Skeletal muscle tissue (tissue), 4 donors: ENCODE data around the gene TTC32. TPM values are rescaled to one million over a fixed set of nuclear protein-coding genes. Genes with fewer than 3 reads are reported as not detected.

ENCODE experiments used
- H3K27ac ChIP-seq: one replicate; pipeline ENCODE4 v1.7.0; 2013; ENCODE audit warnings: mild to moderate bottlenecking, low read depth, low read length, inconsistent platforms
- H3K27me3 ChIP-seq, 3 donors: one replicate each; pipeline ENCODE4 v1.7.0; 2013; ENCODE audit warnings: low read length in 3 of 3; ENCODE audit not compliant: control insufficient read depth in 3 of 3, insufficient read depth in 3 of 3
- H3K36me3 ChIP-seq, 3 donors: one replicate each; pipeline ENCODE4 v1.7.0; 2013; ENCODE audit warnings: low read length in 3 of 3; ENCODE audit not compliant: control insufficient read depth in 3 of 3, insufficient read depth in 3 of 3
- H3K4me1 ChIP-seq, 3 donors: one replicate each; pipeline ENCODE4 v1.7.0; 2013; ENCODE audit warnings: low read length in 3 of 3, mild to moderate bottlenecking in 3 of 3; ENCODE audit not compliant: control insufficient read depth in 3 of 3, insufficient read depth in 3 of 3
- H3K4me3 ChIP-seq, 3 donors: one replicate each; pipeline ENCODE4 v1.7.0; 2013; ENCODE audit warnings: low read length in 3 of 3
- H3K9ac ChIP-seq, 3 donors: one replicate each; pipeline ENCODE4 v1.7.0; 2013; ENCODE audit warnings: low read length in 3 of 3, mild to moderate bottlenecking in 3 of 3, moderate library complexity in 2 of 3, low read depth in 1 of 3
- H3K9me3 ChIP-seq, 3 donors: one replicate each; pipeline ENCODE4 v1.7.0; 2013; ENCODE audit warnings: low read length in 3 of 3; ENCODE audit not compliant: control insufficient read depth in 3 of 3
- total RNA-seq: library from RNA; depleted of rRNA; stranded (reverse); fragments of >200 nt; gene quantifications from one replicate; pipeline ENCODE4 v1.2.3, GENCODE V29; 2014
- donor health status: Osteomylitis.

Gene TTC32
- total RNA-seq, 1 donor from 2014 or later: 2.6 TPM

GRCh38 chr2:19868224-19868623 lies 33.6 kb downstream of the TTC32 start:
- H3K4me1 ChIP-seq: peaks cover 4 to 12% (median 11%) of the 10 kb centered on the region in 3 donors
- no peaks in the 10 kb centered on the region for H3K9me3 ChIP-seq
- H3K36me3 ChIP-seq: no peaks in the 10 kb centered on the region
- no peak overlapping the region for H3K9ac ChIP-seq
- H3K27me3 ChIP-seq: peaks cover 8 to 27% (median 10%) of the 10 kb centered on the region in 3 donors
- H3K27ac ChIP-seq: no peak overlapping the region
- H3K4me3 ChIP-seq: peak overlapping the region in 1 of 3 donors; percentile 56

DNA sequence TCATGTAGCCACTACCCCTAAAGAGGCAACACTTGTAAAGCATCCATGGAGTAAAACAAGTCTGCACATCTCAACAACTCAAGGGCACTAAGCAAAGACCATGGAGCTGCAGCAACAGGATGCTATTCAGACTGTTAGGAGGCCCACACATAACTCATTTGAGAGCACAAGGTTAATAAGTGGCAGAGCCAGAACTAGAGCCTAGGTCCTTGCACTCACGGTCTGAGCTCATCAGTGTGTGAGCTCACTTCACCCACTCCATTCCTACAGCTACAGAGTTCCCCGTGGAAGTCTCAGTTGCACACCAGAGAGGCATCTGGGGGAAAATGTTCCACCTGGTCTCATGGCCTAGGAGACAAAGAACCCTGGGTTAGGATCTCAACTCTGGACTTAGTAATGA lies 35.0 kb downstream of the TTC32 start:
- Histone ChIP-seq H3K27ac (no peak overlapping the region), H3K9ac (no peak overlapping the region), H3K9me3 (no peaks in the 10 kb centered on the region), H3K36me3 (no peaks in the 10 kb centered on the region), H3K27me3 (peaks cover 8 to 26% (median 10%) of the 10 kb centered on the region in 3 donors), H3K4me3 (no peak overlapping the region), H3K4me1 (peaks cover 4 to 13% (median 11%) of the 10 kb centered on the region in 3 donors)

GRCh38 chr2:19865151-19865550 lies 36.6 kb downstream of the TTC32 start:
- no peaks in the 10 kb centered on the region for H3K9me3 ChIP-seq

GRCh38 chr2:19864381-19864780 lies 37.4 kb downstream of the TTC32 start:
- no peak overlapping the region for H3K9ac ChIP-seq
- no peak overlapping the region for H3K27ac ChIP-seq
- no peak overlapping the region for H3K4me3 ChIP-seq

More at GRCh38 chr2:19865151-19865550, 36.6 kb downstream of the TTC32 start:
- Histone ChIP-seq H3K27me3 (peaks cover 8 to 17% (median 10%) of the 10 kb centered on the region in 3 donors), H3K36me3 (no peaks in the 10 kb centered on the region), H3K4me3 (no peak overlapping the region), H3K9ac (no peak overlapping the region), H3K4me1 (peaks cover 4 to 13% (median 11%) of the 10 kb centered on the region in 3 donors), H3K27ac (no peak overlapping the region)

GRCh38 chr2:19863303-19864041 lies 38.3 kb downstream of the TTC32 start:
- Histone ChIP-seq H3K27me3 (peaks cover 0 to 1% (median under 1%) of the 10 kb centered on the region in 3 donors), H3K9ac (peak overlapping the region; percentile 15 to 71 (median 51)), H3K4me1 (peaks cover 4 to 6% (median 6%) of the 10 kb centered on the region in 3 donors), H3K4me3 (peak overlapping the region in 2 of 3 donors; percentile 56 to 62), H3K27ac (no peak overlapping the region), H3K36me3 (no peaks in the 10 kb centered on the region), H3K9me3 (no peaks in the 10 kb centered on the region)

More at GRCh38 chr2:19864381-19864780, 37.4 kb downstream of the TTC32 start:
- no peaks in the 10 kb centered on the region for H3K36me3 ChIP-seq
- peaks cover 4 to 13% (median 11%) of the 10 kb centered on the region in 3 donors for H3K4me1 ChIP-seq
- H3K27me3 ChIP-seq: peaks cover 3 to 9% (median 4%) of the 10 kb centered on the region in 3 donors
- H3K9me3 ChIP-seq: no peaks in the 10 kb centered on the region

DNA sequence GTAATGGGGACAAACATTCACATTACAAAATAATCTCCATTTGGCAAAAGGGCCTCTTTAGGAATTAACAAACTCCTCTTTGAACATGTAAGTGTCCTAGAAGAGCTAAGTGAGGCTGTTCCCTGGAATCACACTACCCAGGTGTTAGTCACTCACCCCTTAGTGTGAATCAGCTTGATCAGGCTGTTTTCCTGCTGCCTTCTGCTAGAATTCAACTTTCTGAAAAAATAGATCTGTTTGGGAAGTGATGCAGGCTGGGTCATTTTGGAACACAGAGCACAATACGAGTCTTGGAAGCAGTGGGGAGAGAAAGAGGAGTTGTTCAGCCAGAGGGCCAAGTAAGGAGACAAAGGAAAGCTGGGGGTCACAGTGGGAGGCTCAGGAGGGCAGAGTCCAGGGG lies 40.0 kb downstream of the TTC32 start:
- Histone ChIP-seq H3K36me3 (no peaks in the 10 kb centered on the region), H3K9me3 (no peaks in the 10 kb centered on the region), H3K9ac (no peak overlapping the region)

DNA sequence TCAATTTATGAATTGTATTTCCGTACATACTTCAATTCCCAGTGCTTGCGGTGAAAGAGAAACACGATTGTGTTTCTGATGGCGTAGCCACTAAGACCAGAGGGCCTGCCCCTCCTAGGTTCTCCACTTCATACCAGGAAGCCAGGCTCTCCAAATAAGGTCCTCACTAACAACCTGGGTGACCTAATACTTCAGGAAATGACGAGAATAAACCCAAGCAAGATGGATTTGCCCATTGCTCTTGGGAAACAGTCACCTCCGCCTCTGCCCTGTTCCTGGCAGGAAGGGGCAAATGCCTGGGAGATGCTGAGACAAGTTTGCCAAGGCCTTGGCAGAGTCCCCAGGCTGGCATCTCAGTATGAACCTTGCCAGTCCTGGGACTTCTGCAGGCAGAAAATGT lies 41.8 kb downstream of the TTC32 start:
- Histone ChIP-seq H3K9ac (no peak overlapping the region), H3K27me3 (no peaks in the 10 kb centered on the region), H3K4me3 (no peak overlapping the region), H3K9me3 (no peaks in the 10 kb centered on the region), H3K36me3 (no peaks in the 10 kb centered on the region), H3K4me1 (peaks cover 15 to 23% (median 19%) of the 10 kb centered on the region in 3 donors), H3K27ac (no peak overlapping the region)

More for the DNA sequence above, 40.0 kb downstream of the TTC32 start:
- Histone ChIP-seq H3K4me1 (peaks cover 4 to 6% (median 6%) of the 10 kb centered on the region in 3 donors), H3K27ac (no peak overlapping the region), H3K4me3 (no peak overlapping the region), H3K27me3 (no peaks in the 10 kb centered on the region)

DNA sequence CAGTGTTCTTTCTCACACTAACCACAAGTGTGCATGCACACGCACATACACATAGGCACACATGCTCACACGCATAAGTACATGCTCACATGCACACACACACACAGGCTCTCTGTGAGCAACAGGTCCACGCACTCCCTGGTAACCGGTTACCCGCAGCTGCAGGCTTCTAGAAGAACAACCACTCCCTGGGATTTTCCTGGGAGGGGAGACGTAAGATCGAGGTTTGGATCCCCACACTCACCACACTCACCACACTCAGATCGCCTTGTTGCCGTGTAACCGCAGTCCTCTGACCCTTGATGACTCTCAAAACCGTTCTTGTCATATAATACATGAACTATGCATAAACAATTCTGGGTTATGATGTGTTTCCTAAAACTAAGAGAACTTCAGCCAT lies 42.2 kb downstream of the TTC32 start:
- Histone ChIP-seq H3K36me3 (no peaks in the 10 kb centered on the region), H3K9ac (no peak overlapping the region), H3K4me3 (no peak overlapping the region)

DNA sequence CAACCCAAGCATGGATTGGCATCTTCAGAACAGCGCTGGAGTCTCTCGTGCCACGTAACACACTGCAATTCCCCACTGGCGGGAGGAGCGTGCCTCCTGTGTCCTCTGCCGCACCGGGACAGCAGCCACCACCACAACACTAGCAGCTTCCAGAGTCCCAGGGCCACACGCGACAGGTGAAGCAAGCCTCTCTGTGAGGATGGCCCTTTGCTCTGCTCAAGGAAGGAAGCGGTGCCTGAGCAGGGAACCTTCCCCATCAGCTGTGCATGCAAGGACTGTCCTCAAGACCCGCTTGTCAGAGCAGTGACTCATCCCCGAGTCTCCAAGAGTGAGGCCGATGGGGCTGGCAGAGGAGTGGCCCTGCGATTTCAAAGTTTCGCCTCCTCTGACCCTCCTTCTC lies 44.0 kb downstream of the TTC32 start:
- Histone ChIP-seq H3K9ac (no peak overlapping the region), H3K4me1 (peaks cover 10 to 19% (median 12%) of the 10 kb centered on the region in 3 donors), H3K9me3 (no peaks in the 10 kb centered on the region), H3K27ac (no peak overlapping the region), H3K4me3 (no peak overlapping the region), H3K36me3 (no peaks in the 10 kb centered on the region), H3K27me3 (no peaks in the 10 kb centered on the region)

More for the DNA sequence above, 42.2 kb downstream of the TTC32 start:
- Histone ChIP-seq H3K4me1 (peaks cover 15 to 25% (median 19%) of the 10 kb centered on the region in 3 donors), H3K9me3 (no peaks in the 10 kb centered on the region), H3K27me3 (no peaks in the 10 kb centered on the region), H3K27ac (no peak overlapping the region)

GRCh38 chr2:19857100-19857499 lies 44.7 kb downstream of the TTC32 start:
- Histone ChIP-seq H3K9ac (no peak overlapping the region), H3K27me3 (no peaks in the 10 kb centered on the region), H3K4me3 (no peak overlapping the region), H3K36me3 (no peaks in the 10 kb centered on the region), H3K9me3 (no peaks in the 10 kb centered on the region), H3K4me1 (peaks cover 10 to 19% (median 12%) of the 10 kb centered on the region in 3 donors), H3K27ac (no peak overlapping the region)
